ENCODE results near the gene SSBP3. TPM values are rescaled to one million over a fixed set of nuclear protein-coding genes. Genes with fewer than 3 reads are reported as not detected.

Gene SSBP3
- total RNA-seq, 1 experiment from 2014 or later: 115 TPM

GRCh38 chr1:54229281-54229891 lies 176.8 kb downstream of the SSBP3 start (continued):
- TF ChIP-seq, protein P1, sequence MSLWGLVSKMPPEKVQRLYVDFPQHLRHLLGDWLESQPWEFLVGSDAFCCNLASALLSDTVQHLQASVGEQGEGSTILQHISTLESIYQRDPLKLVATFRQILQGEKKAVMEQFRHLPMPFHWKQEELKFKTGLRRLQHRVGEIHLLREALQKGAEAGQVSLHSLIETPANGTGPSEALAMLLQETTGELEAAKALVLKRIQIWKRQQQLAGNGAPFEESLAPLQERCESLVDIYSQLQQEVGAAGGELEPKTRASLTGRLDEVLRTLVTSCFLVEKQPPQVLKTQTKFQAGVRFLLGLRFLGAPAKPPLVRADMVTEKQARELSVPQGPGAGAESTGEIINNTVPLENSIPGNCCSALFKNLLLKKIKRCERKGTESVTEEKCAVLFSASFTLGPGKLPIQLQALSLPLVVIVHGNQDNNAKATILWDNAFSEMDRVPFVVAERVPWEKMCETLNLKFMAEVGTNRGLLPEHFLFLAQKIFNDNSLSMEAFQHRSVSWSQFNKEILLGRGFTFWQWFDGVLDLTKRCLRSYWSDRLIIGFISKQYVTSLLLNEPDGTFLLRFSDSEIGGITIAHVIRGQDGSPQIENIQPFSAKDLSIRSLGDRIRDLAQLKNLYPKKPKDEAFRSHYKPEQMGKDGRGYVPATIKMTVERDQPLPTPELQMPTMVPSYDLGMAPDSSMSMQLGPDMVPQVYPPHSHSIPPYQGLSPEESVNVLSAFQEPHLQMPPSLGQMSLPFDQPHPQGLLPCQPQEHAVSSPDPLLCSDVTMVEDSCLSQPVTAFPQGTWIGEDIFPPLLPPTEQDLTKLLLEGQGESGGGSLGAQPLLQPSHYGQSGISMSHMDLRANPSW (CRISPR knock-in tag; conservative IDR thresholded peaks at IDR 0.05; ENCODE audit: low read depth): no peak
- TF ChIP-seq ZNF121 (CRISPR knock-in tag; IDR thresholded peaks at IDR 0.05): no peak
- TF ChIP-seq, protein P2, sequence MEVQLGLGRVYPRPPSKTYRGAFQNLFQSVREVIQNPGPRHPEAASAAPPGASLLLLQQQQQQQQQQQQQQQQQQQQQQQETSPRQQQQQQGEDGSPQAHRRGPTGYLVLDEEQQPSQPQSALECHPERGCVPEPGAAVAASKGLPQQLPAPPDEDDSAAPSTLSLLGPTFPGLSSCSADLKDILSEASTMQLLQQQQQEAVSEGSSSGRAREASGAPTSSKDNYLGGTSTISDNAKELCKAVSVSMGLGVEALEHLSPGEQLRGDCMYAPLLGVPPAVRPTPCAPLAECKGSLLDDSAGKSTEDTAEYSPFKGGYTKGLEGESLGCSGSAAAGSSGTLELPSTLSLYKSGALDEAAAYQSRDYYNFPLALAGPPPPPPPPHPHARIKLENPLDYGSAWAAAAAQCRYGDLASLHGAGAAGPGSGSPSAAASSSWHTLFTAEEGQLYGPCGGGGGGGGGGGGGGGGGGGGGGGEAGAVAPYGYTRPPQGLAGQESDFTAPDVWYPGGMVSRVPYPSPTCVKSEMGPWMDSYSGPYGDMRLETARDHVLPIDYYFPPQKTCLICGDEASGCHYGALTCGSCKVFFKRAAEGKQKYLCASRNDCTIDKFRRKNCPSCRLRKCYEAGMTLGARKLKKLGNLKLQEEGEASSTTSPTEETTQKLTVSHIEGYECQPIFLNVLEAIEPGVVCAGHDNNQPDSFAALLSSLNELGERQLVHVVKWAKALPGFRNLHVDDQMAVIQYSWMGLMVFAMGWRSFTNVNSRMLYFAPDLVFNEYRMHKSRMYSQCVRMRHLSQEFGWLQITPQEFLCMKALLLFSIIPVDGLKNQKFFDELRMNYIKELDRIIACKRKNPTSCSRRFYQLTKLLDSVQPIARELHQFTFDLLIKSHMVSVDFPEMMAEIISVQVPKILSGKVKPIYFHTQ (CRISPR knock-in tag; IDR thresholded peaks at IDR 0.05): no peak
- no peak for TF ChIP-seq CTCF (IDR thresholded peaks at IDR 0.05)
- no peak for TF ChIP-seq PRRX2 (CRISPR knock-in tag; IDR thresholded peaks at IDR 0.05)
- TF ChIP-seq MYBL2 (CRISPR knock-in tag; IDR thresholded peaks at IDR 0.05): no peak
- no peak for TF ChIP-seq FOXP1 (CRISPR knock-in tag; IDR thresholded peaks at IDR 0.05; ENCODE audit: borderline replicate concordance)
- no peak for TF ChIP-seq CBFB (CRISPR knock-in tag; IDR thresholded peaks at IDR 0.05; ENCODE audit: low read depth)
- TF ChIP-seq ZNF425 (CRISPR knock-in tag; conservative IDR thresholded peaks at IDR 0.05): no peak

- ATAC-seq (no peak), DNase-seq (ENCODE audit: low spot score) (no peak)
- Mint-ChIP-seq H3K27me3 (ENCODE audit: low read depth) (no peaks in the 10 kb centered on the region), H3K4me1 (peaks cover 19% of the 10 kb centered on the region), H3K27ac (peak overlapping the region; percentile 67; the same call in 1 of the 2 replicates), H3K36me3 (peaks cover 28% of the 10 kb centered on the region), H3K4me3 (no peak overlapping the region), H3K9me3 (no peaks in the 10 kb centered on the region)
- CTCF ChIA-PET: interaction anchor here (0.8 to 2.1 kb wide), 16 partner anchors 24 to 320 kb away, joined by 3 to 11 read pairs (median 4); partner anchors contain the start of gene ACOT11
- POLR2A ChIA-PET: interaction anchor here (0.6 to 1.2 kb wide), 2 partner anchors 82 to 85 kb away, joined by 3 to 4 read pairs; no protein-coding TSS in a partner anchor
- no peak for TF ChIP-seq GRHL2 (CRISPR knock-in tag; IDR thresholded peaks at IDR 0.05; ENCODE audit: insufficient replicate concordance, severe bottlenecking)
- TF ChIP-seq CREM (CRISPR knock-in tag; IDR thresholded peaks at IDR 0.05): no peak
- TF ChIP-seq CDX4 (CRISPR knock-in tag; IDR thresholded peaks at IDR 0.05; ENCODE audit: borderline replicate concordance): no peak
- TF ChIP-seq ELF4 (CRISPR knock-in tag; IDR thresholded peaks at IDR 0.05; ENCODE audit: low read depth): no peak
- no peak for TF ChIP-seq RORB (CRISPR knock-in tag; IDR thresholded peaks at IDR 0.05)
- no peak for TF ChIP-seq E2F1 (CRISPR knock-in tag; IDR thresholded peaks at IDR 0.05)
- no peak for TF ChIP-seq SP1 (CRISPR knock-in tag; conservative IDR thresholded peaks at IDR 0.05)
- no peak for TF ChIP-seq FOXP4 (CRISPR knock-in tag; IDR thresholded peaks at IDR 0.05)
- TF ChIP-seq, protein P1 (CRISPR knock-in tag; conservative IDR thresholded peaks at IDR 0.05; ENCODE audit: low read depth): no peak
Observed at GRCh38 chr1:54228638-54229079, 177.5 kb downstream of the SSBP3 start.

Data from WTC11 (cell line).